ENCODE measurements around the gene MAPK12. TPM values are rescaled to one million over a fixed set of nuclear protein-coding genes. Genes with fewer than 3 reads are reported as not detected.

MAPK12 gene
- total and polyA plus RNA-seq, 2 of the 4 experiments (the other 2 are of a cell fraction) = 41.0 to 56.3 TPM

GRCh38 chr22:50216055-50216683 lies 45.3 kb downstream of the MAPK12 start:
- H4K20me1 ChIP-seq (ENCODE audit: insufficient read depth, low read length) = peaks cover 59% of the 10 kb centered on the region
- H3K18ac ChIP-seq (ENCODE audit: low read depth, low read length) = no peak overlapping the region
- H4K91ac ChIP-seq (ENCODE audit: insufficient read depth, low read depth, low read length) = no peak overlapping the region
- WGBS, 2 experiments (ENCODE audit: extremely low coverage in 2 of 2, insufficient read length in 1 of 2) = 98% methylated on average over 5 of the region's 15 CpGs; no CpG with 5 or more reads in 1 of the 2 experiments
- H3K56ac ChIP-seq (ENCODE audit: extremely low read depth, insufficient read depth, low read length) = no peak overlapping the region
- peaks cover 3% of the 10 kb centered on the region; the same call in 1 of the 2 replicates for H3K9me1 ChIP-seq (ENCODE audit: insufficient read depth, low read length)
- peaks cover 69% of the 10 kb centered on the region for H3K36me3 ChIP-seq (ENCODE audit: control insufficient read depth, insufficient read depth, low read length)
- H2BK15ac ChIP-seq (ENCODE audit: low read depth, low read length) = no peak overlapping the region
- no peak overlapping the region for H2AFZ ChIP-seq (replicated peaks; ENCODE audit: low read length, poor library complexity)
- H2AK5ac ChIP-seq (ENCODE audit: low read depth, low read length) = no peak overlapping the region
- no peak overlapping the region for H2AK9ac ChIP-seq (replicated peaks; ENCODE audit: low read depth, low read length, poor library complexity)
- no peak overlapping the region for H2BK20ac ChIP-seq (ENCODE audit: low read depth, low read length)
- H4K8ac ChIP-seq (ENCODE audit: low read depth in 2 of 2, low read length in 2 of 2) = no peak overlapping the region
- no peaks in the 10 kb centered on the region for H3K9me3 ChIP-seq (ENCODE audit: control insufficient read depth, insufficient read depth, low read length)
- no peak overlapping the region for H3K27ac ChIP-seq (ENCODE audit: insufficient read depth, low read length)
- H3K79me1 ChIP-seq (ENCODE audit: low read depth in 1 of 2, low read length in 2 of 2) = peaks cover 21 to 44% of the 10 kb centered on the region in 2 experiments
- H3K4me1 ChIP-seq (ENCODE audit: control insufficient read depth, insufficient read depth, low read length) = no peaks in the 10 kb centered on the region
- DNase-seq = no peak
- no peak overlapping the region for H3K4me3 ChIP-seq (ENCODE audit: insufficient read depth, low read depth, low read length)
- dilution Hi-C loops (cut with HindIII; ENCODE audit: low sequenced_read_pairs, unreplicated experiment) (no loop called here), intact Hi-C loops (cut with micrococcal nuclease) (no loop called here), in situ Hi-C loops (cut with MboI; ENCODE audit: low sequenced_read_pairs) (loop anchor here (25.0 kb wide), 1 partner anchor 404 kb away; no protein-coding TSS in a partner anchor)
- BruUV-seq (replicated peaks) = no TSS peak
- POLR2A ChIA-PET (ENCODE audit: unreplicated experiment) = no interaction called here
- H3K4me2 ChIP-seq (ENCODE audit: low read depth, low read length) = no peak overlapping the region
- H3K23ac ChIP-seq (ENCODE audit: low read depth, low read length) = no peak overlapping the region
- H4K5ac ChIP-seq (ENCODE audit: low read depth, low read length) = no peak overlapping the region
- CTCF ChIA-PET = no interaction called here
- no peaks in the 10 kb centered on the region for H3K27me3 ChIP-seq (ENCODE audit: control insufficient read depth, insufficient read depth, low read length)
- no peak overlapping the region for H2BK120ac ChIP-seq (ENCODE audit: low read depth, low read length)
- no peak overlapping the region for H2BK5ac ChIP-seq (ENCODE audit: low read depth, low read length, poor library complexity, severe bottlenecking)
- ATAC-seq (ENCODE audit: low read depth) = no peak
- no peak overlapping the region for H3K14ac ChIP-seq (replicated peaks; ENCODE audit: low read depth, low read length)
- no peak overlapping the region for H3K9ac ChIP-seq (ENCODE audit: low read depth, low read length)
- no peak overlapping the region for H3K4ac ChIP-seq (ENCODE audit: low read depth, low read length)
- TF ChIP-seq USF2 (IDR thresholded peaks at IDR 0.05; ENCODE audit: low read depth, low read length) (no peak), CTCF (conservative IDR thresholded peaks at IDR 0.05; ENCODE audit: low read depth, low read length) (no peak), SMC3 (IDR thresholded peaks at IDR 0.05; ENCODE audit: low read depth, low read length) (no peak), MAFK (IDR thresholded peaks at IDR 0.05; ENCODE audit: low read depth, low read length) (no peak), CEBPB (IDR thresholded peaks at IDR 0.05; ENCODE audit: low read depth, low read length) (no peak), NFE2L2 (IDR thresholded peaks at IDR 0.05; ENCODE audit: low read depth, low read length) (no peak), CHD1 (IDR thresholded peaks at IDR 0.05; ENCODE audit: low read depth, low read length) (no peak), RAD21 (IDR thresholded peaks at IDR 0.05; ENCODE audit: low read length) (no peak), RCOR1 (IDR thresholded peaks at IDR 0.05; ENCODE audit: insufficient replicate concordance, low read length) (no peak)
